Activated T-cell treated with anti-CD3 and anti-CD28 coated beads for 4 hours (primary cell): ENCODE measurements around the gene MCF2L.
"Not testable (repeated sequence)": the region's sequence is repeated elsewhere in the genome, so short reads cannot be mapped to it uniquely, and the experiment has no call there.

Source experiments
- DNase-seq: peaks from one replicate; pipeline ENCODE4 v3.0.0-alpha.2; 2020

MCF2L gene

DNA sequence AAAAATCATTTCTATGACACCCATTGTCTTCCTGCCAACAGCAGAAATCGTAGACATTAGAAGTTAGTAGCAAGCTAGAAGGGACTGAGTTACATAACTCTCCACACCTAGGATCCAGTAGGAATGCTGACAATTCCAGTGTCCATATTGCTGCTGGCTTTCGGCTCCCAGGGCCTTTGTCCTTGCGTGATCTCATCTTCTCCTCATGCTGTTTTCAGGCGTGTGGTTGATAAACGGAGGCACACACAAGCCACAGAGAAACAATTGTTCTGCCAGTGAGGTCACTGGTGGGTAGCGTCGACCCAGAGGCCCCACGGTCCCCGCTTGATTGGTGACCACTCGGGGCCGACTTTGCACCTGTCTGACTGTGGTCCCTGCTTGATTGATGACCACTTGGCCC, 104.9 kb downstream of the MCF2L start:
- no peak for DNase-seq

- DNase-seq: no peak
Observed at GRCh38 chr13:113074401-113074800, 105.4 kb downstream of the MCF2L start.

DNA sequence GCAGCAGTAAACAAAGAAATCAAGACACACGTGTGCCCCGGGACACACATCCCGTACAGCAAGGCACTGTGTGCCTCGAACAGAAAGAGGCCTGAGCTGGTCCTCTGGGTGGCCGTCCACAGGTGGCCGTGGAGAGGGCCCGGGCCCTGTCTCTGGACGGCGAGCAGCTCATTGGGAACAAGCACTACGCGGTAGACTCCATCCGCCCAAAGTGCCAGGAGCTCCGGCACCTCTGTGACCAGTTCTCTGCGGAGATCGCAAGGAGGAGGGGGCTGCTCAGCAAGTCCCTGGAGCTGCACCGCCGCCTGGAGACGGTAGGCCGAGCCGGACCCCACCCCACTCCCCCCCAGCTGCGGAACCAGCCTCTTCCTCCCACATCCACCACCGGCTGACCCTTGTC, 105.9 kb downstream of the MCF2L start:
- no peak for DNase-seq

DNA sequence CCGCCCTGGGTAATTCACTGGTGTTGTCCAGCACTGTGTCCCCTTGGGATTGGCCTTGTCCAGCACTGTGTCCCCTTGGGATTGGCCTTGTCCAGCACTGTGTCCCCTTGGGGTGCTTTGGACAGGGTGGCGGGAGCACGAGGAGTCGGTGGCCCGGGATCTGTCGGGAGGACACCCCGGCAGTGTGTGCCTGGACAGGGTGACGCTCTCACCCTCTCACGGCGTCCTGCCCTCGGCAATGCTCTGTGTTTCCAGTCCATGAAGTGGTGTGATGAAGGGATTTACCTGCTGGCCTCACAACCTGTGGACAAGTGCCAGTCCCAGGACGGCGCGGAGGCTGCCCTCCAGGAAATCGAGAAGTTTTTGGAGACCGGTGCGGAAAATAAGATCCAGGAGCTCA, 106.7 kb downstream of the MCF2L start:
- no peak for DNase-seq

GRCh38 chr13:113076681-113077401, 107.8 kb downstream of the MCF2L start:
- DNase-seq: no peak

- DNase-seq: no peak
Observed at GRCh38 chr13:113077566-113077952, 108.5 kb downstream of the MCF2L start.

GRCh38 chr13:113077953-113078901, 109.2 kb downstream of the MCF2L start:
- no peak for DNase-seq

GRCh38 chr13:113078902-113079780, 110.1 kb downstream of the MCF2L start:
- DNase-seq: no peak

DNA sequence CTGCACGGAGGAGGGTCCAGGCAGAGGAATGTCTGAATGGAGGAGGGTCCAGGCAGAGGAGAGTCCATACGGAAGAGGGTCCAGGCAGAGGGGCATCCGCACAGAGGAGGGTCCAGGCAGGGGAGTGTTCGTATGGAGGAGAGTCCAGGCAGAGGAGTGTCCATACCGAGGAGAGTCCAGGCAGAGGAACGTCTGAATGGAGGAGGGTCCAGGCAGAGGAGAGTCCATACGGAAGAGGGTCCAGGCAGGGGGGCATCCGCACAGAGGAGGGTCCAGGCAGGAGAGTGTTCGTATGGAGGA, 110.7 kb downstream of the MCF2L start:
- DNase-seq: not testable (repeated sequence)

- no peak for DNase-seq
Observed at GRCh38 chr13:113080361-113080831, 111.4 kb downstream of the MCF2L start.

DNA sequence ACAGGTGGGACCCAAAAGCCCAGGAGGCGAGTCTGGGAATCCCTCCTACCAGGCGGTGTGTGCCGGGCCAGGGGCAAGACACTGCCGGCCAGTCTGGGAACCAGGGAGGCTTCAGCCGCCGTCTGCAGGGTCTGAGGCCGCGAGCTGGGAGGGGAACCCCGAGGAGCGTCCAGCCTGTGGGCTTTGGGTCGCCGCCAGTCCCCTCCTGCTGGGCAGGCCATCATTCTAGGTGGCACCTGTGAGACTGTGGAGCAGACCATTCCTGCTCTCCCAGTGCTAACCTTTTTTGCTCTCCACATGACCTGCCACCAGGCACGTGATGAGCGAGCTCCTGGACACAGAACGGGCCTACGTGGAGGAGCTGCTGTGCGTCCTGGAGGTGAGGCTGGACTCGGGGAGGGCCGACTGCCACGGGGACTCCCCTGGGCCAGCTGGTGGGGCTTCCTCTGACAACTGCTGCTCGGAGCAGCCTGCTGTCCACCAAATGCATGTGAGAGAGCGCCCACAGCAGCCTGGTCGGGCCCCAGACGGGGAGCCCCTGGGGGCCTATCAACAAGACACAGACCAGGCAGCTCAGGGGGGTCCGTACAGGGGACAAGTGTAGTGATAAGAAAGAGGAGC, 112.0 kb downstream of the MCF2L start:
- no peak for DNase-seq

DNA sequence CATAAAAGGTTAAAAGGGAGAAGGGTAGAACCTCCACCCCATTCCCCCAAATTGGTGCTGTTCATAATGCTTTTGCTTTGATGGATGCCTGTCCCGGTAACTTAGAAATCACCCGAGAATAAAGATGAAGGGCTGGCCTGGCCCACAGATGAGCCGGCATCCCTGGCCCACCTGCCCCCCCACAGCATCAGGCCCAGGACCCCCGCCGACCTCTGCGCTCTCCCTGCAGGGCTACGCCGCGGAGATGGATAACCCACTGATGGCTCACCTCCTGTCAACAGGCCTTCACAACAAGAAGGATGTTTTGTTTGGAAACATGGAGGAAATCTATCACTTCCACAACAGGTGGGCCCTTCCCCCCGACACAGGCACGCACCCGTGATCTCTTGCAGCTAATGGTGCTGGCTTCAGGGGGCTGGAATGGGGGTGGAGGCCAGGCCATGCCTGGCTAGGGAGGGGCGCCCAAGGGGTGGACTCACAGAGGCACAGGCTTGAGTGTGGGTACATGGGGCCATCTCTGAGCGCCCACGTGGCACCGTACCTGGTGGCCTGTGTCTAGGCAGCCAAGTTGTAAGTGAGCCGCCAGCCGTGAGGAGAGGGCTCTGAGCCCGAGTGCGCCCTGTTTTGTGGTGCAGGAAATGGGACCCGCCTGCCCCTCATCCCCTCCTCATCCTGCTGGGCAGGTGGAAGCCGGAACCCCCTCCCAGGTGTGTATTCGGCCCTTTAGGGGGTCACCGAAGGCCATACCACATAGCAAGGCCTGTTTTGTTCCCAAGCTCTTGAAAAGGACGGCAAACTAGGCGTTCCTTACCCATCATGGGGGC, 113.4 kb downstream of the MCF2L start:
- no peak for DNase-seq

GRCh38 chr13:113083022-113083373, 114.0 kb downstream of the MCF2L start:
- no peak for DNase-seq

- no peak for DNase-seq
Observed at GRCh38 chr13:113083402-113084061, 114.5 kb downstream of the MCF2L start.

DNA sequence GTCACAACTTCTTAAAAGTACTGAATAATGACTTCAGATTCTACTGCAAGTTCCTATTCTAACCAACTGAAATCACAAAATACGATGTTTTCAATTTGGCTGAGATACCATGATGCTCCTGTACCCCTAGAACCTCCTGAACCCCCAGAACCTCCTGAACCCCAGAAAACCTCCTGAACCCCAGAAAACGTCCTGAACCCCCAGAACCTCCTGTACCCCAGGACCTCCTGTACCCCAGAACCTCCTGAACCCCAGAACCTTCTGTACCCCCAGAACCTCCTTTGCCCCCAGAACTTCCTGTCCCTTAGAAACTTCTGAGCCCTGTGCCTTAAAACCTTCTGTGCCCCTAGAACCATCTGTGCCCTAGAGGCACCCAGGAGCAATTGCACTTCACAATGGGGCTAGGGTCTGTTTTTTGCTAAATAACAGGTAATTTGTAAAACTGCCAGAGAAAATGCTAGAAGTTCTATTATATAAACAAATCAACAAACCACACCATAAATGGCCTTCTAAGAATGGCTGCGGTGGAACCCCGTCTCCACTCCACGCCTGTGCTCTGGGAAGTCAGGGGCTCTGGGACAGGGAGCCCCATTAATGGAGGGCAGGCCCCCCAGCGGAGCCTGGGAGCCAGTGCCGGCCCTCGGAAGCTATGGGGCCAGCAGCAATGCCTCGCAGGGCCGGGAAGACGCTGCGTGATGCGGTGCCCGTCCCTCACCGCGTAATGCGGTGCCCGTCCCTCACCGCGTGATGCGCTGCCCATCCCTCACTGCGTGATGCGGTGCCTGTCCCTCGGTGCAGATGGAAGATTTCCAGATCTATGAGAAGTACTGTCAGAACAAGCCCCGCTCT, 115.3 kb downstream of the MCF2L start:
- DNase-seq: no peak

- DNase-seq: no peak
Observed at GRCh38 chr13:113084943-113085540, 116.0 kb downstream of the MCF2L start.

GRCh38 chr13:113086031-113086750, 117.2 kb downstream of the MCF2L start:
- DNase-seq: no peak

GRCh38 chr13:113086991-113087922, 118.2 kb downstream of the MCF2L start:
- no peak for DNase-seq
